ENCODE data around the gene PFKP.
"Not testable (repeated sequence)": the region's sequence is repeated elsewhere in the genome, so short reads cannot be mapped to it uniquely, and the experiment has no call there.

The PFKP gene

GRCh38 chr10:3159152-3159551 lies 91.8 kb downstream of the PFKP start:
- DNase-seq (ENCODE audit: low read depth), result no peak

- DNase-seq (ENCODE audit: low read depth), result no peak
These were observed 95.2 kb downstream of the PFKP start for GRCh38 chr10:3162533-3162932.

GRCh38 chr10:3163879-3164278 lies 96.5 kb downstream of the PFKP start:
- DNase-seq (ENCODE audit: low read depth), result no peak

- no peak for DNase-seq (ENCODE audit: low read depth)
These were observed 97.8 kb downstream of the PFKP start for GRCh38 chr10:3165196-3165595.

- no peak for DNase-seq (ENCODE audit: low read depth)
These were observed 99.3 kb downstream of the PFKP start for GRCh38 chr10:3166496-3167290.

GRCh38 chr10:3167611-3168330 lies 100.4 kb downstream of the PFKP start:
- DNase-seq (ENCODE audit: low read depth), result no peak

- no peak for DNase-seq (ENCODE audit: low read depth)
These were observed 101.9 kb downstream of the PFKP start for GRCh38 chr10:3169271-3169670.

GRCh38 chr10:3169673-3170072 lies 102.3 kb downstream of the PFKP start:
- no peak for DNase-seq (ENCODE audit: low read depth)

GRCh38 chr10:3171488-3171887 lies 104.1 kb downstream of the PFKP start:
- DNase-seq (ENCODE audit: low read depth), result not testable (repeated sequence)

- DNase-seq (ENCODE audit: low read depth), result peak; percentile 75
These were observed 104.7 kb downstream of the PFKP start for GRCh38 chr10:3172081-3172445.

- peak; percentile 97 for DNase-seq (ENCODE audit: low read depth)
These were observed 105.3 kb downstream of the PFKP start, which contains the start of gene PITRM1 for GRCh38 chr10:3172446-3173170. Gene PITRM1, minus strand, starts transcription at chr10:3172782. Its CDS starts 10 bp downstream, at chr10:3172772.

GRCh38 chr10:3173171-3173878 lies 106.0 kb downstream of the PFKP start:
- no peak for DNase-seq (ENCODE audit: low read depth)

- no peak for DNase-seq (ENCODE audit: low read depth)
These were observed 110.7 kb downstream of the PFKP start for GRCh38 chr10:3178042-3178441.

- no peak for DNase-seq (ENCODE audit: low read depth)
These were observed 111.8 kb downstream of the PFKP start for GRCh38 chr10:3179174-3179573.

- DNase-seq (ENCODE audit: low read depth), result no peak
These were observed 113.1 kb downstream of the PFKP start for GRCh38 chr10:3180355-3181025.

- no peak for DNase-seq (ENCODE audit: low read depth)
These were observed 118.0 kb downstream of the PFKP start for GRCh38 chr10:3185386-3185785.

- no peak for DNase-seq (ENCODE audit: low read depth)
These were observed 119.0 kb downstream of the PFKP start for GRCh38 chr10:3186368-3186767.
